Kidney (tissue), 14 donors: ENCODE measurements around the gene DNAH5. TPM values are rescaled to one million over a fixed set of nuclear protein-coding genes. Genes with fewer than 3 reads are reported as not detected.

ENCODE experiments used
- DNase-seq, 5 donors: peaks; one replicate each; pipeline ENCODE4 v3.0.0-alpha.2; 2013 to 2020
- FAIRE-seq: peaks from 2 replicates; lab custom pipeline; 2012; peaks lifted over from hg19 to GRCh38; lab: Jason Lieb, UNC
- H3K27ac ChIP-seq, 2 donors: one replicate each; pipeline ENCODE4 v1.7.0; 2013; ENCODE audit warnings: low read depth in 2 of 2, low read length in 2 of 2, inconsistent platforms in 1 of 2
- H3K27me3 ChIP-seq: one replicate; pipeline ENCODE4 v1.7.1; 2013; ENCODE audit warnings: low read length, inconsistent platforms; ENCODE audit not compliant: control insufficient read depth, insufficient read depth
- H3K36me3 ChIP-seq, 3 donors: one replicate each; pipeline versions ENCODE4 v1.7.0 to v1.7.1; 2013; ENCODE audit warnings: low read length in 3 of 3, control low read depth in 1 of 3, inconsistent platforms in 1 of 3; ENCODE audit not compliant: insufficient read depth in 3 of 3, control insufficient read depth in 2 of 3
- H3K4me1 ChIP-seq, 3 donors: one replicate each; pipeline versions ENCODE4 v1.7.0 to v1.7.1; 2013; ENCODE audit warnings: low read length in 3 of 3, inconsistent platforms in 1 of 3, low read depth in 1 of 3; ENCODE audit not compliant: control insufficient read depth in 2 of 3, insufficient read depth in 2 of 3
- H3K4me3 ChIP-seq, 3 donors: one replicate each; pipeline versions ENCODE4 v1.7.0 to v1.8.1; 2013; ENCODE audit warnings: low read length in 3 of 3, control low read depth in 1 of 3, inconsistent platforms in 1 of 3
- H3K9ac ChIP-seq, 3 donors: one replicate each; pipeline versions ENCODE4 v1.7.0 to v1.7.1; 2013; ENCODE audit warnings: low read length in 3 of 3, control low read depth in 1 of 3, inconsistent platforms in 1 of 3
- H3K9me3 ChIP-seq, 3 donors: one replicate each; pipeline versions ENCODE4 v1.7.0 to v1.7.1; 2013; ENCODE audit warnings: low read length in 3 of 3, control low read depth in 1 of 3, inconsistent platforms in 1 of 3; ENCODE audit not compliant: control insufficient read depth in 2 of 3, insufficient read depth in 1 of 3
- CTCF ChIP-seq: IDR thresholded peaks from 3 replicates; pipeline ENCODE4 v1.5.1; 2012; ENCODE audit warnings: mild to moderate bottlenecking, moderate library complexity, borderline replicate concordance; ENCODE audit not compliant: insufficient read depth; ENCODE audit errors: extremely low read depth
- intact Hi-C: fragments of 100-400 bp; cut with DNase I; formaldehyde crosslinking; loops from one replicate; pipeline ENCODE4 v1.11.1; 2022
- polyA plus RNA-seq: library from polyadenylated mRNA; stranded (reverse); fragments of 350-450 nt; fragmentation: Illumina TruSeq; extraction: RNeasy Lipid Tissue Mini Kit (QIAGEN cat#74804); gene quantifications from one replicate; pipeline ENCODE4 v1.2.3, GENCODE V29; 2014; ENCODE audit warnings: low read depth, low replicate concordance; ENCODE audit not compliant: insufficient read depth
- total RNA-seq: library from RNA; stranded (reverse); fragmentation: NEBNext Ultra II Directional; extraction: Animal tissue kit (Norgen Biotek cat#: 25700); gene quantifications from one replicate; pipeline ENCODE4 v1.2.1, GENCODE V29; 2021
- donor health status: control.
- donor health status: control.
- donor health status: control.
- donor health status: control.
- donor health status: control.
- donor health status: DM: yes; HTN: yes; CAD: no.
- donor health status: Normal renal cell carcinoma (clear cell type).

The DNAH5 gene
- total and polyA plus RNA-seq, 2 donors from 2014 or later = 0.49 to 16.4 TPM

- FAIRE-seq = no peak
- no peak for DNase-seq
- TF ChIP-seq CTCF = no peak
- Histone ChIP-seq H3K36me3 (no peaks in the 10 kb centered on the region), H3K9me3 (no peaks in the 10 kb centered on the region), H3K27me3 (no peaks in the 10 kb centered on the region), H3K4me3 (no peak overlapping the region), H3K4me1 (no peaks in the 10 kb centered on the region), H3K27ac (no peak overlapping the region), H3K9ac (no peak overlapping the region)
- intact Hi-C loops = no loop called here
These were observed 198.5 kb downstream of the DNAH5 start for GRCh38 chr5:13746026-13746425.

- H3K27ac ChIP-seq = no peak overlapping the region
- no peak for DNase-seq
- no peaks in the 10 kb centered on the region for H3K9me3 ChIP-seq
- no peak for TF ChIP-seq CTCF
- H3K4me1 ChIP-seq = no peaks in the 10 kb centered on the region
- no peaks in the 10 kb centered on the region for H3K36me3 ChIP-seq
- FAIRE-seq = no peak
- H3K9ac ChIP-seq = no peak overlapping the region
- H3K4me3 ChIP-seq = no peak overlapping the region
- intact Hi-C loops = no loop called here
- H3K27me3 ChIP-seq = no peaks in the 10 kb centered on the region
These were observed 199.0 kb downstream of the DNAH5 start for GRCh38 chr5:13745508-13745907.

GRCh38 chr5:13740471-13740870, 204.0 kb downstream of the DNAH5 start:
- Histone ChIP-seq H3K27ac (no peak overlapping the region), H3K27me3 (no peaks in the 10 kb centered on the region), H3K36me3 (no peaks in the 10 kb centered on the region), H3K4me3 (no peak overlapping the region), H3K9me3 (no peaks in the 10 kb centered on the region), H3K4me1 (no peaks in the 10 kb centered on the region), H3K9ac (no peak overlapping the region)
- intact Hi-C loops = no loop called here
- no peak for TF ChIP-seq CTCF
- FAIRE-seq (no peak), DNase-seq (no peak)

GRCh38 chr5:13739479-13739878, 205.0 kb downstream of the DNAH5 start:
- FAIRE-seq (no peak), DNase-seq (no peak)
- Histone ChIP-seq H3K4me3 (no peak overlapping the region), H3K9ac (no peak overlapping the region), H3K4me1 (no peaks in the 10 kb centered on the region), H3K9me3 (no peaks in the 10 kb centered on the region), H3K27ac (no peak overlapping the region), H3K36me3 (no peaks in the 10 kb centered on the region), H3K27me3 (no peaks in the 10 kb centered on the region)
- no peak for TF ChIP-seq CTCF
- intact Hi-C loops = no loop called here
